NOMO-1 (cell line): ENCODE data around the gene IL1R2.
"Not testable (repeated sequence)": the region's sequence is repeated elsewhere in the genome, so short reads cannot be mapped to it uniquely, and the experiment has no call there.

Source experiments
- DNase-seq, 2 experiments: peaks; one replicate each; lab custom pipeline; 2025; ENCODE audit not compliant: unreplicated experiment in 2 of 2; lab: John Stamatoyannopoulos, UW

The IL1R2 gene

GRCh38 chr2:101995804-101996203 is 4.0 kb downstream of the IL1R2 start:
- DNase-seq, result no peak

- DNase-seq, result no peak
These were observed 6.8 kb downstream of the IL1R2 start for GRCh38 chr2:101998556-101998895.

- no peak for DNase-seq
These were observed 7.4 kb downstream of the IL1R2 start for GRCh38 chr2:101998896-101999789.

- DNase-seq, result no peak
These were observed 8.3 kb downstream of the IL1R2 start for GRCh38 chr2:102000012-102000411.

- no peak for DNase-seq
These were observed 9.3 kb downstream of the IL1R2 start for GRCh38 chr2:102000813-102001766.

GRCh38 chr2:102001767-102002142 is 10.0 kb downstream of the IL1R2 start:
- no peak for DNase-seq

- no peak for DNase-seq
These were observed 10.5 kb downstream of the IL1R2 start for GRCh38 chr2:102002228-102002627.

GRCh38 chr2:102002909-102003308 is 11.1 kb downstream of the IL1R2 start:
- not testable (repeated sequence) for DNase-seq

- DNase-seq, result no peak
These were observed 11.9 kb downstream of the IL1R2 start for GRCh38 chr2:102003696-102004095.

GRCh38 chr2:102004581-102004980 is 12.8 kb downstream of the IL1R2 start:
- no peak for DNase-seq

GRCh38 chr2:102005449-102005848 is 13.7 kb downstream of the IL1R2 start:
- no peak for DNase-seq

- peak; percentile 13 to 66 for DNase-seq
These were observed 14.5 kb downstream of the IL1R2 start for GRCh38 chr2:102005989-102006885.

GRCh38 chr2:102006886-102007278 is 15.1 kb downstream of the IL1R2 start:
- no peak for DNase-seq

- no peak for DNase-seq
These were observed 16.7 kb downstream of the IL1R2 start for GRCh38 chr2:102008490-102008889.

- DNase-seq, result no peak
These were observed 17.8 kb downstream of the IL1R2 start for GRCh38 chr2:102009557-102009956.

GRCh38 chr2:102010902-102011301 is 19.1 kb downstream of the IL1R2 start:
- peak; percentile 29 to 79 for DNase-seq

- DNase-seq, result no peak
These were observed 20.4 kb downstream of the IL1R2 start for GRCh38 chr2:102012061-102012614.

GRCh38 chr2:102013206-102014040 is 21.7 kb downstream of the IL1R2 start:
- no peak for DNase-seq

GRCh38 chr2:102014041-102014345 is 22.2 kb downstream of the IL1R2 start:
- DNase-seq, result no peak

- no peak for DNase-seq
These were observed 23.6 kb downstream of the IL1R2 start for GRCh38 chr2:102015399-102015798.
